Non-pigmented ciliary epithelial cell (primary cell): ENCODE measurements around the gene ALDOB.

Experiments
- DNase-seq: peaks from one replicate; pipeline ENCODE4 v3.0.0-alpha.2; 2010; ENCODE audit warnings: low read depth

The ALDOB gene

GRCh38 chr9:101455656-101456240 lies 20.2 kb upstream of the ALDOB start:
- DNase-seq: no peak

DNA sequence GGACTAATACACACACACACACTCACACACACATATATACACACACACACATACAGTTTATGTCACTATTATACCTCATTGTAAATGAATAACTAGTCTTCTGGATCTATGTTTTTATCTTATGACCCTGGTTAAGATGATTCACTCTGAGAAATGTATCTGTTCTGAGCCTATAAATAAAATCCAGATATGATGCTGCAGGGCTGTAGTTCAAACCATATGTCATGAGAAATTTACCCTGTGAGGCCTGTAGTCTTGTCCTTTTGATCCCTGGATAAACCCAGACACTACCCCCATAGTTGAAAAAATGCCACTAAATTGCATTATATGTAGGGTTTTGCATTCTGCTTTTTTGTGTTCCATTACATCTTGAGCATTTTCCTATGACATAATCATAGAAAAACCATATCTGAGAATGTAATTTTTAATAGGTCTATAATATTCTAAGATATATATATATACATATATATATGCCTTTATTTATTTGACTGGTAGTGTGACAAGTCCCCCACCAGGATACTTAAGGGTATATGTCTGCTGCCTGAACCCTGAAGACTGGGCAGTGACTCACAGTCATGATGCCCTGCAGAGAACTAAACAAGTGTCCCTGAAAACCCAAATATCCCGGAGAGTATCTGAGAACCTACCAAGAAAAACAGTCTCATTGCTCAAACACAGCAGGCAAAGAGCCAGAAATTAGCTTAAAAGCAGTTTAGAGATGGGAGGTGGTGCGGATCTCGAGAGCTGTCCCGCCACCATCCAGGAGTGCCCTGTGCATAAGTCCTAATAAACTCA lies 18.4 kb upstream of the ALDOB start:
- DNase-seq: no peak

- no peak for DNase-seq
Observed at GRCh38 chr9:101451498-101451897, 15.9 kb upstream of the ALDOB start.

- DNase-seq: no peak
Observed at GRCh38 chr9:101450931-101451330, 15.4 kb upstream of the ALDOB start.

DNA sequence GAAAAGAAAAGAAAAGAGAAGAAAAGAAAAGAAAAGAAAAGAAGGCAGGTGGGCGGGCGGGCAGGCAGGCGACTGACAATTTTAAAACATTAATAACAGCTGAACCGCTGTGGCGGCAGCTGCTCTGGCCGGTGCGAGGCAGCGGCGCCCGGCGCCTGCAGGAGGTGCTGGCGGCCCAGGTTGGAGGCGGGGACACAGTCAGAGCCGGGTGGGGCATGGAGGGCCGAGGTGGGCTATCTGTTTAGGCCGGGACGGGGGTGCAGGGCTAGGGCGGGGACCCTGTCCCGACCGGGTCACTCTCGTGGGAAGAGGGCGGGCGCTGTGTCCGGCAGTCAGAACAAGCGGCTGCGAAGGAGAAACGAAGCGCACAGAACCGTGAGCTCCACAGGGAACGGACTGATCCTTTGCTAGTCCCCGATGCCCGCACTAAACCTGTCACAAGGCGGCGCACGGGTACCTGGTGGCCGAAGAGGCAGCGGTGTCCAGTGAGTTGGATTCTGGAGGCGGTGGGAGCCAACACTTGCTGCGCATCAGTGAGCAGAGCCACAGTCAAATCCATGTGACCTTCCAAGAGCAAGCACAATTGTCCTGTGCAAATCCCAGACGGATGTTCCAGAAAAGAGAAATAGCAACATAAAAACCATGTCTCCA lies 13.6 kb upstream of the ALDOB start:
- DNase-seq: no peak

DNA sequence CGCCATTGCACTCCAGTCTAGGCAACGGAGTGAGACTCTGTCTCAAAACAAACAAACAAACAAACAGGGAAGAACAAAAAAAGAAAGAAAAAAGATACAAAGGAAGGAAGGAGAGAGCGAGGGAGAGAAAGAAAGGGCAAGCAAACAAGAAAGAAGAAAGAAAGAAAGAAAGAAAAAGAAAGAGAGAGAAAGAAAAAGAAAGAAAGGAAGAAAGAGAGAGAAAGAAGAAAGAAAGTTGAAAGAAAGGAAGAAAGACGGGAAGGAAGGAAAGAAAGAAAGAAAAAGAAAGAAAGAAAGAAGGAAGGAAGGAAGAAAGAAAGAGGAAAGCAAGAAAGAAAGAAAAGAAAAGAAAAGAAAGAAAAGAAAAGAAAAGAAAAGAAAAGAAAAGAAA lies 13.1 kb upstream of the ALDOB start:
- DNase-seq: no peak

- DNase-seq: no peak
Observed at GRCh38 chr9:101446732-101447131, 11.2 kb upstream of the ALDOB start.

DNA sequence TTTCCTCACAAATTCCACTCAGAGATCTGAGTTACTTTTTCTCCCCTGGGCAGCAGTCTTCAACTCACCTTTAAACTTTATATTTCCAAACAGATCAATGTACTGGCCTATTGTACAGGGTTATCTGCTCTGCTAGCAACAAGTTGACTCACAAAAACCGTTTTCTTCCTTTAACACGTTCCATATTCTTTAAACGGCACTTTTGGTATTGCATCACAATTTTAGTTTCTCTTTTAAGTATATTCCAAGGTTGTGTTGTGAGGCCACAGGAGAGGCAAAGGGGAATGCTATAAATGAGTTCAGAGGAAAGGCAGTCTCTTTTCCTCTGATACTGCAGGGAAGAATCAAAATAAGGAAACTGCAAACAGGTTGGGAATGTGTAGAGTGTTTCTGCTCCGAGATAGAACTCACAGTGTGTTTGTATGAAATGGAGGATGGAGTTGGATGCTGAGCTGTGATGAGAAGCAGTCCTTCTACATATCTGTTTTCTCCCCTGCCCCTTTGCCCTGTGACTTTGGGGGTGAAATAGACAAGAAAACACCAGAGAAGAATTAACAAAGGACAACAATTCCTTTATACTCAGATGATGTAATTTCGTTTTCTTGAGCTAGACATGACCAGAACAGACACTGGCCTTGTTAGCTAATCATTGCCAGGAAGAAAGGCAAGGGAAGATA lies 9.9 kb upstream of the ALDOB start:
- DNase-seq: no peak

DNA sequence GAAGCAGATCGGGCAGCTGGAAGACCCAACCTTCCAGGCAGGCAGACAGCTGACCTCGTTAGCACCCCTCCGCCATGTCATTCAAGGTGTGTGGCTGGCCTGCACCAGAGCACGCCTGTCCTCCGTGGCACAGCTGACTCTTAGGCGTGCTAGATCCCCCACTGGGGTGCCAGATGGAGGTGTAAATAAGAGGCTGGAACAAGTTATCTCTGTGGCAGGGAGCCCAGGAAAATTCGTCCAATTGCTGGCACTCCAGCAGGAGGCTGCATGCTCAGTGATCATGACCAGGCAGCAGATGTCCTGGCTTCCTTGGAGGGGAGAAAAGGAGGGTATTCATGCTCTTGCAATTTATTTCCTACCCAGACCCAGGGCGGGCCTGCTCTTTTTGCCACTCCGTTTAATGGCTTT lies 7.8 kb upstream of the ALDOB start:
- DNase-seq: no peak

- no peak for DNase-seq
Observed at GRCh38 chr9:101442736-101443135, 7.2 kb upstream of the ALDOB start.

DNA sequence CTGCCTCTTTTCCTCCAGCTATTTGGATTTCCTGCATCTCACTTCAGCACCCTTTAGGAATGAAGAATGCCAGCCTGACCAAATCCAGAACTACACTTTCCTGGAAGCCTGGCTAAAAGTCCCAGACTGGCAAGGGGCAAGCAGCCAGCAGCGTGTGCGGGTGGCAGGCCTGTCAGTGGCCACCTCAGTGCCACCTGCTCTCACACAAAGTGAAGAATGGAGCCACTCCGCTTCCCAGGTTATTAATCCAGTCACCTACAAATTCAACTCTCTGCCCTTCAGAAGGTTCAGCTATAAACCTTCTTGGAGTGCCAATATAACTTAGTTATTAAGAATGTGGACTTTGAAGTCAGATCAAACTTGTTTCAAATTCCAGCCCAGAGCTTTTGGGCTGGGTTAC lies 6.7 kb upstream of the ALDOB start:
- no peak for DNase-seq

- no peak for DNase-seq
Observed at GRCh38 chr9:101440714-101441230, 5.2 kb upstream of the ALDOB start.

GRCh38 chr9:101438523-101438922 lies 2.9 kb upstream of the ALDOB start:
- DNase-seq: no peak

- no peak for DNase-seq
Observed at GRCh38 chr9:101437806-101438232, 2.2 kb upstream of the ALDOB start.

DNA sequence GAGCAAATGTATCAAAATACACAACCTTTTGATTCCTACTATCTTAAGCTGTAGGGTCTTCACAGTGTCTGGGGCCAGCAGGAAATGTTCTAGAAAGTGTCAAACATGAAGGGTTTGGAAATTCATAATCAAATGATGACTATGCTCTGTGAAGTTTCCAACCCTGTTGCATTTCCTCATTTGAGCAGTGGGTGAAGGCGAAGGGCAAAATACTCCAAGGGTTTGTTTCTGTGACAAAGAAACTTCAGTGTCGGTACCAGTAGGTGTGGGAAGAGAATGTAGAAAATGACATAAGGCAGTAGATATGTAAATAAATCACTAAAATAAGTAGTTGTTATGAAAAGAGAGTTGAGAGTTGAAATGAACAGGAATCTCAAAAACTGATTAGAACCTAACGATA lies 576 bp downstream of the ALDOB start:
- DNase-seq: no peak

DNA sequence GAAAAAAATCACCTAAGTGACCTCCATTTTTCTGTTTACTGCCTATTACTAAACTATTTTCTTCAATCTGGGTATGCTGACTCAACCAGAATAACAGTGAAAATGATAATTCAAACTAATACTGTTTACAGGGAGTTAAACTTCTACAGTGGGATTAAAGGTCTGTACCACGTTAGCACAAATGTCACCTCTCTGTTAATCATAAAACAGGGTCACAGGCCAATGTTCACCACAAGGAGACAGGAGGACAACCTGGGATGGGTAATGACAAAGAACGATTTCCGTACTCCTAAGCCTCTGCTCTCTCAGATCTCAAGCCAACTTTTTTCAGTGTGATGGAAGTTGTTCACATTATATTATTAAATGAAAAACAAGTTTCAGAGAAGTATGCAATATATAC lies 2.3 kb downstream of the ALDOB start:
- DNase-seq: no peak

- no peak for DNase-seq
Observed at GRCh38 chr9:101432740-101433139, 2.8 kb downstream of the ALDOB start.

- DNase-seq: no peak
Observed at GRCh38 chr9:101432171-101432570, 3.4 kb downstream of the ALDOB start.

- no peak for DNase-seq
Observed at GRCh38 chr9:101429736-101430135, 5.8 kb downstream of the ALDOB start.

- no peak for DNase-seq
Observed at GRCh38 chr9:101428909-101429308, 6.7 kb downstream of the ALDOB start.

- no peak for DNase-seq
Observed at GRCh38 chr9:101427957-101428655, 7.5 kb downstream of the ALDOB start.

- no peak for DNase-seq
Observed at GRCh38 chr9:101427358-101427757, 8.2 kb downstream of the ALDOB start.
